K562 (cell line): ENCODE results near the gene DAGLA. TPM values are rescaled to one million over a fixed set of nuclear protein-coding genes. Genes with fewer than 3 reads are reported as not detected.

Source experiments
- MCM5 ChIP-seq: fragments of 450-650 bp; IDR thresholded peaks from 2 replicates; pipeline ENCODE4 v1.6.1; 2016; ENCODE audit warnings: low read depth
- PURB ChIP-seq: sonication (generic); formaldehyde crosslinking; IDR thresholded peaks from 2 replicates; pipeline ENCODE4 v1.9.0; 2021; ENCODE audit warnings: low read depth, mild to moderate bottlenecking, missing genetic modification reagents
- ZNF274 ChIP-seq: IDR thresholded peaks from 2 replicates; pipeline ENCODE4 v1.6.1; 2011; ENCODE audit warnings: low read depth, mild to moderate bottlenecking, low read length, moderate library complexity, borderline replicate concordance
- polyA plus RNA-seq, 8 experiments: library from polyadenylated mRNA; depleted of rRNA in 4 of 8; stranded (reverse) in 5 of 8; unstranded in 3 of 8; fragments of >200 nt; fragmentation: Nextera tagmentation in 2 of 8; fragmentation: Illumina TruSeq in 1 of 8; extraction: Ambion mirVana in 2 of 8; extraction: Trizol in 1 of 8; gene quantifications; 2 replicates each; pipeline versions ENCODE4 v1.2.1 to v1.2.3, GENCODE V29; 2011 to 2014; ENCODE audit warnings: inconsistent platforms in 1 of 8, missing spikeins in 1 of 8
- total RNA-seq, 7 experiments: library from RNA; depleted of rRNA in 6 of 7; stranded (reverse); fragments of >200 nt in 6 of 7; fragmentation: Illumina TruSeq in 2 of 7; extraction: Trizol in 2 of 7; gene quantifications; 2 replicates each; pipeline versions ENCODE4 v1.2.1 to v1.2.3, GENCODE V29; 2011 to 2021; ENCODE audit warnings: low replicate concordance in 1 of 7
- TF ChIP-seq, protein P1 (sequence below): fragments of 450-650 bp; IDR thresholded peaks from 2 replicates; pipeline ENCODE4 v1.6.1; 2016; ENCODE audit warnings: low read depth
- TF ChIP-seq, protein P2 (sequence below): sonication (generic); formaldehyde crosslinking; IDR thresholded peaks from 2 replicates; pipeline ENCODE4 v1.8.1; 2023; ENCODE audit warnings: mild to moderate bottlenecking, missing genetic modification reagents
- TF ChIP-seq, protein P3 (sequence below): fragments of 450-650 bp; formaldehyde crosslinking; conservative IDR thresholded peaks from 2 replicates; pipeline ENCODE4 v1.4.0; 2022; ENCODE audit warnings: mild to moderate bottlenecking, missing genetic modification characterization
- TF ChIP-seq, protein P4 (sequence below): fragments of 450-650 bp; formaldehyde crosslinking; IDR thresholded peaks from 2 replicates; pipeline ENCODE4 v1.4.0; 2020; ENCODE audit warnings: mild to moderate bottlenecking

The DAGLA gene
- total and polyA plus RNA-seq, 9 of the 15 experiments (the other 6 are each of a cell fraction or from before 2014, with no cell fraction given) = 0.03 to 0.16 (median 0.04) TPM; not detected in 4

DNA sequence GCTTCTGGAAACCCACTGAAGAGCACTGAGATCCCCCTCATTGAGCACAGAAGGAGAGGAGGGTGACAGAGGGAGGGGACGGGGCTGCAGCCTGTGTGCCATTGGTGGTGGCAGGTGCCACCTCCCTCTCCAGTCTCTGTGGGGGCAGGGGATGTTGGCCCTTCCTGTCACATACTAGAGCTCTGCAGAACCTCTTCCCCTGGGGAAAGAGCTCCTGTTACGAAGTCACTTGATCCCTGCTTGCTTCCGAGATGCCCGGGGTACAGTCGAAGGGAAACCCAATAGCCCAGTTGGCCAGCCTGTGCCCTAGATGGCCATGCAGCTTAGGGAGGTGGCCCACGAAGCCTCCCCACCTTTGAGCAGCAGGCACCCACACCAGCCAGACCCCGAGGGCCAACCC lies 29.4 kb downstream of the DAGLA start (continued):
- TF ChIP-seq, protein P1, sequence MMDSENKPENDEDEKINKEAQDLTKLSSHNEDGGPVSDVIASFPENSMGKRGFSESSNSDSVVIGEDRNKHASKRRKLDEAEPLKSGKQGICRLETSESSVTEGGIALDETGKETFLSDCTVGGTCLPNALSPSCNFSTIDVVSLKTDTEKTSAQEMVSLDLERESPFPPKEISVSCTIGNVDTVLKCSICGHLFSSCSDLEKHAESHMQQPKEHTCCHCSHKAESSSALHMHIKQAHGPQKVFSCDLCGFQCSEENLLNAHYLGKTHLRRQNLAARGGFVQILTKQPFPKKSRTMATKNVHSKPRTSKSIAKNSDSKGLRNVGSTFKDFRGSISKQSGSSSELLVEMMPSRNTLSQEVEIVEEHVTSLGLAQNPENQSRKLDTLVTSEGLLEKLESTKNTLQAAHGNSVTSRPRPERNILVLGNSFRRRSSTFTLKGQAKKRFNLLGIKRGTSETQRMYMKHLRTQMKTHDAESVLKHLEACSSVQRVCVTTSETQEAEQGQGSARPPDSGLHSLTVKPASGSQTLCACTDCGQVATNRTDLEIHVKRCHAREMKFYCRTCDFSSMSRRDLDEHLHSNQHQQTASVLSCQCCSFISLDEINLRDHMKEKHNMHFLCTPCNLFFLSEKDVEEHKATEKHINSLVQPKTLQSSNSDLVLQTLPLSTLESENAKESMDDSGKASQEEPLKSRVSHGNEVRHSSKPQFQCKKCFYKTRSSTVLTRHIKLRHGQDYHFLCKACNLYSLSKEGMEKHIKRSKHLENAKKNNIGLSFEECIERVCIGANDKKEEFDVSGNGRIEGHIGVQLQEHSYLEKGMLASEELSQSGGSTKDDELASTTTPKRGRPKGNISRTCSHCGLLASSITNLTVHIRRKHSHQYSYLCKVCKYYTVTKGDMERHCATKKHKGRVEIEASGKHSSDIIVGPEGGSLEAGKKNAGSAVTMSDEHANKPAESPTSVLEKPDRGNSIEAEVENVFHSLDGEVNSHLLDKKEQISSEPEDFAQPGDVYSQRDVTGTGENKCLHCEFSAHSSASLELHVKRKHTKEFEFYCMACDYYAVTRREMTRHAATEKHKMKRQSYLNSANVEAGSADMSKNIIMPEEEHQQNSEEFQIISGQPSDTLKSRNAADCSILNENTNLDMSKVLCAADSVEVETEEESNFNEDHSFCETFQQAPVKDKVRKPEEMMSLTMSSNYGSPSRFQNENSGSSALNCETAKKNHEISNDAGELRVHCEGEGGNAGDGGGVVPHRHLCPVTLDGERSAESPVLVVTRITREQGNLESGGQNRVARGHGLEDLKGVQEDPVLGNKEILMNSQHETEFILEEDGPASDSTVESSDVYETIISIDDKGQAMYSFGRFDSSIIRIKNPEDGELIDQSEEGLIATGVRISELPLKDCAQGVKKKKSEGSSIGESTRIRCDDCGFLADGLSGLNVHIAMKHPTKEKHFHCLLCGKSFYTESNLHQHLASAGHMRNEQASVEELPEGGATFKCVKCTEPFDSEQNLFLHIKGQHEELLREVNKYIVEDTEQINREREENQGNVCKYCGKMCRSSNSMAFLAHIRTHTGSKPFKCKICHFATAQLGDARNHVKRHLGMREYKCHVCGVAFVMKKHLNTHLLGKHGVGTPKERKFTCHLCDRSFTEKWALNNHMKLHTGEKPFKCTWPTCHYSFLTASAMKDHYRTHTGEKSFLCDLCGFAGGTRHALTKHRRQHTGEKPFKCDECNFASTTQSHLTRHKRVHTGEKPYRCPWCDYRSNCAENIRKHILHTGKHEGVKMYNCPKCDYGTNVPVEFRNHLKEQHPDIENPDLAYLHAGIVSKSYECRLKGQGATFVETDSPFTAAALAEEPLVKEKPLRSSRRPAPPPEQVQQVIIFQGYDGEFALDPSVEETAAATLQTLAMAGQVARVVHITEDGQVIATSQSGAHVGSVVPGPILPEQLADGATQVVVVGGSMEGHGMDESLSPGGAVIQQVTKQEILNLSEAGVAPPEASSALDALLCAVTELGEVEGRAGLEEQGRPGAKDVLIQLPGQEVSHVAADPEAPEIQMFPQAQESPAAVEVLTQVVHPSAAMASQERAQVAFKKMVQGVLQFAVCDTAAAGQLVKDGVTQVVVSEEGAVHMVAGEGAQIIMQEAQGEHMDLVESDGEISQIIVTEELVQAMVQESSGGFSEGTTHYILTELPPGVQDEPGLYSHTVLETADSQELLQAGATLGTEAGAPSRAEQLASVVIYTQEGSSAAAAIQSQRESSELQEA = no peak
- TF ChIP-seq, protein P2, sequence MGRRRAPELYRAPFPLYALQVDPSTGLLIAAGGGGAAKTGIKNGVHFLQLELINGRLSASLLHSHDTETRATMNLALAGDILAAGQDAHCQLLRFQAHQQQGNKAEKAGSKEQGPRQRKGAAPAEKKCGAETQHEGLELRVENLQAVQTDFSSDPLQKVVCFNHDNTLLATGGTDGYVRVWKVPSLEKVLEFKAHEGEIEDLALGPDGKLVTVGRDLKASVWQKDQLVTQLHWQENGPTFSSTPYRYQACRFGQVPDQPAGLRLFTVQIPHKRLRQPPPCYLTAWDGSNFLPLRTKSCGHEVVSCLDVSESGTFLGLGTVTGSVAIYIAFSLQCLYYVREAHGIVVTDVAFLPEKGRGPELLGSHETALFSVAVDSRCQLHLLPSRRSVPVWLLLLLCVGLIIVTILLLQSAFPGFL (CRISPR knock-in tag) = no peak
- TF ChIP-seq MCM5 = no peak
- TF ChIP-seq, protein P3, sequence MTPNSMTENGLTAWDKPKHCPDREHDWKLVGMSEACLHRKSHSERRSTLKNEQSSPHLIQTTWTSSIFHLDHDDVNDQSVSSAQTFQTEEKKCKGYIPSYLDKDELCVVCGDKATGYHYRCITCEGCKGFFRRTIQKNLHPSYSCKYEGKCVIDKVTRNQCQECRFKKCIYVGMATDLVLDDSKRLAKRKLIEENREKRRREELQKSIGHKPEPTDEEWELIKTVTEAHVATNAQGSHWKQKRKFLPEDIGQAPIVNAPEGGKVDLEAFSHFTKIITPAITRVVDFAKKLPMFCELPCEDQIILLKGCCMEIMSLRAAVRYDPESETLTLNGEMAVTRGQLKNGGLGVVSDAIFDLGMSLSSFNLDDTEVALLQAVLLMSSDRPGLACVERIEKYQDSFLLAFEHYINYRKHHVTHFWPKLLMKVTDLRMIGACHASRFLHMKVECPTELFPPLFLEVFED (CRISPR knock-in tag) = no peak
- no peak for TF ChIP-seq PURB (CRISPR knock-in tag)
- TF ChIP-seq, protein P4, sequence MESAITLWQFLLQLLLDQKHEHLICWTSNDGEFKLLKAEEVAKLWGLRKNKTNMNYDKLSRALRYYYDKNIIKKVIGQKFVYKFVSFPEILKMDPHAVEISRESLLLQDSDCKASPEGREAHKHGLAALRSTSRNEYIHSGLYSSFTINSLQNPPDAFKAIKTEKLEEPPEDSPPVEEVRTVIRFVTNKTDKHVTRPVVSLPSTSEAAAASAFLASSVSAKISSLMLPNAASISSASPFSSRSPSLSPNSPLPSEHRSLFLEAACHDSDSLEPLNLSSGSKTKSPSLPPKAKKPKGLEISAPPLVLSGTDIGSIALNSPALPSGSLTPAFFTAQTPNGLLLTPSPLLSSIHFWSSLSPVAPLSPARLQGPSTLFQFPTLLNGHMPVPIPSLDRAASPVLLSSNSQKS (CRISPR knock-in tag) = no peak
- no peak for TF ChIP-seq ZNF274
- TF ChIP-seq, all 486 proteins: peak for 0
